ENCODE data around the gene KRTAP4-9.
"Not testable (repeated sequence)": the region's sequence is repeated elsewhere in the genome, so short reads cannot be mapped to it uniquely, and the experiment has no call there.

KRTAP4-9 gene

DNA sequence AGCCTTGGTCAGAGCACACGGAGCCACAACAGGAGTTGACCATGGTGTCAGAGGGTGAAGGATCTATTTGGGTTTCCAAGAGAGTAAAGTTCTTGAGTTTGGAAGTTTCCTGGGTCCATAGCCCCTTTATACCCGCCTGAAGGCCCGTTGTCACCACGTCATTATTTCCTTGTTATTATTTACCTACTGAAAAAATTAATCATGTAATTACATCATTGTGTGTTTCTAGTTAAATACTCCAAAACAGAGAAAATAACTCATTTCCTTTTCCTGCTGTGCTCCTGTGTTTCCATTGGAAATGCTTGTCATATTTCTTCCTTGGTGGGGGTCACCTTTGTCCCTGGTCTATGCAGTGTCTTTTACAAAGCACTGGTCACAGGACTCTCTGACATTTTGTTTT, 7.1 kb upstream of the KRTAP4-9 start, which contains the start of gene KRTAP4-8:
Gene KRTAP4-8 (minus strand): TSS at position 101 of the 400 bp plus-strand sequence. CDS start 58 bp downstream, at position 43.
- DNase-seq (ENCODE audit: low spot score): no peak

DNA sequence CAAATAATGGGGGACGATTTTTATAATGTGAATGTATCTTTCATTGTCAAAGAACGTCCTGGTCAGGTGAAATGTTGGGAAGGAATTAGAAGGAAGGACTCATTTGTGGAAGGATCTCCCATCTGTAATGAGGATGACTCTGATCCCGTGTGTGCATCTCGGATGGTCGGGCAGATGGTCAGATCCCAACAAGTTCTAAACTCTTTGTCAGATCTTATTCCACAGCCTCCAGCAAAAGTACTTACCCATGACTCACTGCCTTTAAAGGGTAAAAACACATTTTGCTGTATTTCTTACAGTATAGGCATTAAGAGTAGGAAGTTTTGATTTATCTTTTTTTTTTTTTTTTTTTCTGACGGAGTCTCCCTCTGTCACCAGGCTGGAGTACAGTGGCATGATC, 6.7 kb upstream of the KRTAP4-9 start:
- no peak for DNase-seq (ENCODE audit: low spot score)

DNA sequence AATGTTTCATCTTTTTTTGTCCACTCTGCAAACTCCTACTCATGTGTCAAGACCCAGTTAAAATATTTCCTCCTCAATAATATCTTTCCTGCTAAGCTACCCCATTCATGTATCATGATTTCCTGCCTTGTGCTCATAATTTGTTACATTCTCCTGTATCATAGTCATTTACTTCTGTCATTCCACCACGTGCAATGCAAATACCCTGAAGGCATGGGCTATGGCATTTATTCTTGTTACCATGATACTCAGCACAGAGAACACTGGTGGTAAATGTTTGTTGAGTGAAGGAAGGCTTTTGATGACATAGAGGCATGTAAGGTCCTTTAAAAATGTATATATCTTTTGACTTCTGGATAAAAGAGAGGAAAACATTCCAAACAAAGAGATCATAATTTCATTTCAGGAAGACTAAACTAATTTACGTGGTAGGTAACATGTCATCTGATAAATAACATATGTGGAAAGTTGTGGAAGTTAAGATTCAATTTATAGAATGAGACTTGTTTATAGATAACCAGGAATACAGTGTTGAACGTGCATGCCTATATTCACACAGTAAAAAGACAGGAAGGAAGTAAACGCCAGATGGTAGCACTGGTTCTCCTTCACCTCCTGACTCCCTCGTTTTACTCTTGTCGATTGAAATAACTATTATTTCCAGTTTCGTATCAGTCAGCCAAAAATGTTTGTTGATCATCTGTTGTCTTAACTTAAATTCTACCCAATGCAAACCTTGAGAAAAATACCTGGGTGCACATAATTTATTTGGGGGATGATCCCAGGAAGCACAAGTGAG, 5.3 kb upstream of the KRTAP4-9 start:
- DNase-seq (ENCODE audit: low spot score): not testable (repeated sequence)

DNA sequence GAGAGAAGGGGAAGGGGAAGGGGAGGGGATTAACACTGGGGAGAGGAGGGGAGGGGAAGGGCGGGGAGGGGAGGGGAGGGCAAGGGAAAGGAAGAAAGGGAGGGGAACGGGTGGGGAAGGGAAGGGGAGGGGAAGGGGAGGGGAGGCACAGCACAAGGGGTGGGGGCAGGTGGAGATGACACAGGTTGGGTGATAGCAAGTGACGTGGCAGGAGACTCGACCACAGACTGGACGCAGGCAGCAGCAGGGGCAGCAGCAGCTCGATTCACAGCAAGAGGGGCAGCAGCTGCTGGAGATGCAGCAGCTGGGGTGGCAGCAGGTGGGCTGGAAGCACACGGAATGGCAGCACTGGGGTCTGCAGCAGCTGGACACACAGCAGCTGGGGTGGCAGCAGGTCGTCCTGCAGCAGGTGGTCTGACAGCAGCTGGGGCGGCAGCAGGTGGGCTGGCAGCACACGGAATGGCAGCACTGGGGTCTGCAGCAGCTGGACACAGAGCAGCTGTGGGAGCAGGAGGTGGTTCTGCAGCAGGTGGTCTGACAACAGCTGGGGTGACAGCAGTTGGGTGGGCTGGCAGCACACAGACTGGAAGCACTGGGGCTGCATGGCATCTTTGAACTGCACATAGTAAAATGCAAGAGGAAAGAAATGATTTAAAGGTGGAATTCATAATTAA, 3.5 kb upstream of the KRTAP4-9 start, which contains the start of gene KRTAP4-16:
Gene KRTAP4-16 (minus strand): TSS at position 624 of the 674 bp plus-strand sequence. CDS start 0 bp downstream, at position 624.
- DNase-seq (ENCODE audit: low spot score): no peak

DNA sequence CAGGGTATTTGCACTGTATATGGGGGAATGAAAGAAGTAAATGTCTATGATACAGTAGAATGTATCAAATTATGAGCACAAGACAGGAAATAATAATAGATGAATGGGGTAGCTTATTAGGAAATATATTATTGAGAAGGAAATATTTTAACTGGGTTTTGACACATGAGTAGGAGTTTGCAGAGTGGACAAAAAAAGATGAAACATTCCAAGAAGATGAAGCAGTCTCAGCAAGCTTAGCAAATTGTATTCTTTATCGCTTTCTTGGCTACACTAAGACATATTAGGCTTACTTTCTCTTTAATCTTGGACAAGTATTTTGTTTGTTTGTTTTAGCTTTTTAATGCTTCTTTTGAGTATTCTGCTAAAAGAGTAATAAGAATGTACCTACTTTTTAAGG, 1.3 kb upstream of the KRTAP4-9 start:
- no peak for DNase-seq (ENCODE audit: low spot score)

DNA sequence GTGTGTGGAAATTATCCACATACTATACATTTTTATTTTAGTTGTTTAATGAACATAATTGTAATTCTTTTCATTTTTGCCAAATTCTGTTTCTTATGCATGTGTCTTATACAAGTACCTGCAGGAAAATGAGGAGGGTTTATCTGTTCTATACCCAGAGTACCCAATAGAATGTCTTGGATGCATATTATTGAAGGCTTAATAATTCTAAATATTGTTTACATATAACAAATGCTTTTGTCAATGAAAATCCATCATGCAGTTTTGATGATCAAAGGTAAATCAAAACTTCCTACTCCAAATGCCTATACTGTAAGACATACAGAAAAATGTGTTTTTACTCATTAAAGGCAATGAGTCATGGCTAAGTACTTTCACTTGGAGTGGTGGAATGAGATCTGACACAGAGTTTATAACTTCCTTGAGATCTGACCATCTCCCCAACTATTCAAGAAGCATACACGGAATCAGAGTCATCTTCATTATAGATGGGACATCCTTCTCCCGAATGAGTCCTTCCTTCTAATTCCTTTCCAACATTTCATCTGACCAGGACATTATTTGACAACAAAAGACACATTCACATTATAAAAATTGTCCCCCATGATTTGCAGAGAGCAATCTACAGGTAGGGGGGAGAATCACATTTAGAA, 677 bp upstream of the KRTAP4-9 start:
- not testable (repeated sequence) for DNase-seq (ENCODE audit: low spot score)

DNA sequence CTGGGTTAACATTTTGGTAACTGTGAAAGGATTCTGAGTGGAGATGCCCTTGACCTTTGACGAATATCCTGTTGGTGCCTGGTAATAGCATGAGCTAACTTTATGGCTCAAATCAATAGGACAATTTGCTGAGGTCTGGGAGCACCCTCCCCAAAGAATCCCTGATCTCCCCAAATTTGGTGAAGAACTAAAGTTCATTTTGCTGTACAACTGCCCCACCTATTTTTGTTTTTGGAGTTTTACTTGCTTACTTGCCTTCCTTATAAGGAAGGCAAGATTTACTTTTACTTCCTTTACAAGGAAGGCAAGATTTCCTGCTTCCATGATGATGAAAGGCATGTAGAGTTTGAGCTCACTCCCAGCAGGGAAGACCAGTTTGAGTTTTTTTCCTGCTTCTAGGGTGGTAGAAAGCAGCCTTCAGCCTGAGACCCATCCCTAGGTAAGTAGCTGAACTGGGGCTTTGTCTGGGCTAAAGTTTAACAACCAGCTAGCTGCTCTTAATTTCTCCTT, 2.8 kb downstream of the KRTAP4-9 start:
- no peak for DNase-seq (ENCODE audit: low spot score)

DNA sequence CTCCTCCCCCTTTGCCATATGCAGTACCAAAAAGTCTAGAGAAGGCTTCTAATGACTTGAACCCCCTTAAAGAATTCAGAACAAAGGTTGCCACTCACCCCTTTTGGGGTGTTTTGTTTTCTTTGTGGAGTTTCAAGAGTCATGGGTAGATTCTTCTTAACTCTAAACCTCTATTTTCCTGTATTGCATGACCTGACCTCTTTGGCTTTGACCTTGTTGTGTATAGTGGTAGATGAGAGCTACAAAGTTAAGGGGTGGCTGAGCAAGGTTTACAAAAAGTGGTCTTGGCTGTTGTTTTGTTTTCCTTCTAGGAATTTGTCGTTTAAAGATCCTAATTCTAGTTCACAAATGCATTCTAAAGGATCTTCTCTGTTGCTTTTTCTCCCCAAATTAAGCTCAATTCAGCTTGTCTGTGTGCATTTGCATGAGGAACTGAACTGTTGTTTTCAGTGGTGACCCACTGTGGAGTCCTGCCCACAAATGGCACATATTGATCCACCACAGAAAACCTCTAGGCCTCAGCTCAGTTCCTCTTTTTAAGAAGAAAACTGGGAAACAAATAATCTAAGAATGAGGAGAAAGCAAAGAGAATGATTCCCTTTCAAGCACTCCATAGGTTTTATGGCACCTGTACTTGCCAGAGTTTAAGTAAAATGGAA, 3.7 kb downstream of the KRTAP4-9 start:
- DNase-seq (ENCODE audit: low spot score): not testable (repeated sequence)

DNA sequence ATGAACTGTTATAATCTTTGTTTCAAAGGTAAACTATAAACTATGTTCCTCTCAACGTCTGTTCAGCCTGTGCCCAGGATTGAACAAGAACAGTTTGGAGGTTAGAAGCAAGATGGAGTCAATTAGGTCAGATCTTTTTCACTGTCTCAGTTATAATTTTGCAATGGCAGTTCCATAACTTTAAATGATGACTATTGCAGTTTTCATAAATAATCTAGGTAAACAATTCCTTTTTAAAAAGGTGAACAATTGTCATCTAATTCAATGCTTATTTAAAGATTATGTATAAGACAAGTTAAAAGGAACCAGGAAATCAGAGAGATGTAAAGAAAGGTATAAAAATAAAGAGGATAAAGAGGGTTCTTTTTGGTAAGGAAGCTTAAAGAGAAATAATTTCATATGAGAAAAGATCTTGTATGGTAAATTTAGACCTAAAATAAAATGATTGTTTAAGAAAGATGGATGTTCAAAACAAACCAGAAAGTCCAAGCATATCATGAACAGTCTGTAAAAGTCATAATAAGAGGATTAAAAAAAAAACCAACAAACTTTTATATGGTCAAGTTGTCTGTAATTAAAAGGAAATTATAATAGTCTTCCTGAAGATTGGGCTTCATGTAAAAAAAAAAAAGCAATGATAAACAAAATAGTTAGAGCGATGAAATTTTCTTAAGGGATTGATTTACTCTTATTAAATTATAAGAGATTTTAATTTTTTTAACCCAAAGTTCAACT, 6.1 kb downstream of the KRTAP4-9 start:
- DNase-seq (ENCODE audit: low spot score): no peak

DNA sequence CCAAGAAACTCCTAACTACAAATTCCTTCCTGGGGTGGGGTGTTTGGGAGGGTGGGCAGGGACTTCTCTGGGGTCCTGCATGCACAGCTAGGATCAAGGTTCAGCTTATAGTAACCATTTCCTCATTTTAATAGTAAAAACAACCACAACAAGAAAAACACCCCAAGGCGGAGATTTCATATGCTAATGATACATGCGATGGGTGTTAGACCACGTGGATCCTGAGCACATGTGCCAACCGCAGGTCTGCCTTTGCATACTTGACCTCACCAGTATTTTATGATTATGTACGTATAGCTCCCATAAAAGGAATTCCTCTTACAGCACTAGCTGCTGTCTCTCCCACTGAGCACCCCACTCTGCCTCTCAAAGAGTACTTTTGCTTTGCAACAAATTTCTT, 11.1 kb downstream of the KRTAP4-9 start:
- DNase-seq (ENCODE audit: low spot score): no peak

DNA sequence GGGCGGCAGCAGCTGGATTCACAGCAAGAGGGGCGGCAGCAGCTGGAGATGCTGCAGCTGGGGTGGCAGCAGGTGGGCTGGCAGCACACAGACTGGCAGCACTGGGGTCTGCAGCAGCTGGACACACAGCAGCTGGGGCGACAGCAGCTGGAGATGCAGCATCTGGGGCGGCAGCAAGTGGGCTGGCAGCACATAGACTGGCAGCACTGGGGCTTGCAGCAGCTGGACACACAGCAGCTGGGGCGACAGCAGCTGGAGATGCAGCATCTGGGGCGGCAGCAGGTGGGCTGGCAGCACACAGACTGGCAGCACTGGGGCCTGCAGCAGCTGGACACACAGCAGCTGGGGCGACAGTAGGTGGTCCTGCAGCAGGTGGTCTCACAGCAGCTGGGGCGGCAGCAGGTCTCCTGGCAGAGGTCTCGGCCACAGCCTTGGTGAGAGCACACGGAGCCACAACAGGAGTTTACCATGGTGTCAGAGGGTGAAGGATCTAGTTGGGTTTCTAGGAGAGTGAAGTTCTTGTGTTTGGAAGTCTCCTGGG, 12.7 kb downstream of the KRTAP4-9 start, which contains the start of gene KRTAP4-11:
Gene KRTAP4-11 (minus strand): TSS at position 528 of the 541 bp plus-strand sequence. CDS start 58 bp downstream, at position 470.
- DNase-seq (ENCODE audit: low spot score): not testable (repeated sequence)

DNA sequence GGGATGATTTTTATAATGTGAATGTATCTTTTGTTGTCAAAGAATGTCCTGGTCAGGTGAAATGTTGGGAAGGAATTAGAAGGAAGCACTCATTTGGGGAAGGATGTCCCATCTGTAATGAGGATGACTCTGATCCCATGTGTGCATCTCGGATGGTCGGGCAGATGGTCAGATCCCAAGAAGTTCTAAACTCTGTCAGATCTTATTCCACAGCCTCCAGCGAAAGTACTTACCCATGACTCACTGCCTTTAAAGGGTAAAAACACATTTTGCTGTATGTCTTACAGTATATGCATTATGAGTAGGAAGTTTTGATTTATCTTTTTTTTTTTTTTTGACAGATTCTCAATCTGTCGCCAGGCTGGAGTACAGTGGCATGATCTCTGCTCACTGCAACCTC, 13.5 kb downstream of the KRTAP4-9 start:
- DNase-seq (ENCODE audit: low spot score): no peak

DNA sequence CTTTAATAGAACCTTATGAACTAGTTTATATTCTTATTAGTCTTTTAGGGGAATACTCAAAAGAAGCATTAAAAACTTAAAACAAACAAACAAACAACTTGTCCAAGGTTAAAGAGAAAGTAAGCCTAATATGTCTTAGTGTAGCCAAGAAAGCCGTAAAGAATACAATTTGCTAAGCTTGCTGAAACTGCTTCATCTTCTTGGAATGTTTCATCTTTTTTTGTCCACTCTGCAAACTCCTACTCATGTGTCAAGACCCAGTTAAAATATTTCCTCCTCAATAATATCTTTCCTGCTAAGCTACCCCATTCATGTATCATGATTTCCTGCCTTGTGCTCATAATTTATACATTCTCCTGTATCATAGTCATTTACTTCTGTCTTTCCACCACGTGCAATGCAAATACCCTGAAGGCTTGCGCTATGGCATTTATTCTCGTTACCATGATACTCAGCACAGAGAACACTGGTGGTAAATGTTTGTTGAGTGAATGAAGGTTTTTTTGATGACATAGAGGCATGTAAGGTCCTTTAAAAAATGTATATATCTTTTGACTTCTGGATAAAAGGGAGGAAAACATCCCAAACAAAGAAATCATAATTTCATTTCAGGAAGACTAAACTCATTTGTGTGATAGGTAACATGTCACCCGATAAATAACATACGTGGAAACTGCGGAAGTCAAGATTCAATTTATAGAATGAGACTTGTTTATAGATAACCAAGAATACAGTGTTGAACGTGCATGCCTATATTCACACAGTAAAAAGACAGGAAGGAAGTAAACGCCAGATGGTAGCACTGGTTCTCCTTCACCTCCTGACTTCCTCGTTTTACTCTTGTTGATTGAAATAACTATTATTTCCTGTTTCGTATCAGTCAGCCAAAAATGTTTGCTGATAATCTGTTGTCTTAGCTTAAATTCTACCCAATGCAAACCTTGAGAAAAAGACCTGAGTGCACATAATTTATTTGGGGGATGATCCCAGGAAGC, 14.8 kb downstream of the KRTAP4-9 start:
- peak; percentile 26 for DNase-seq (ENCODE audit: low spot score)

DNA sequence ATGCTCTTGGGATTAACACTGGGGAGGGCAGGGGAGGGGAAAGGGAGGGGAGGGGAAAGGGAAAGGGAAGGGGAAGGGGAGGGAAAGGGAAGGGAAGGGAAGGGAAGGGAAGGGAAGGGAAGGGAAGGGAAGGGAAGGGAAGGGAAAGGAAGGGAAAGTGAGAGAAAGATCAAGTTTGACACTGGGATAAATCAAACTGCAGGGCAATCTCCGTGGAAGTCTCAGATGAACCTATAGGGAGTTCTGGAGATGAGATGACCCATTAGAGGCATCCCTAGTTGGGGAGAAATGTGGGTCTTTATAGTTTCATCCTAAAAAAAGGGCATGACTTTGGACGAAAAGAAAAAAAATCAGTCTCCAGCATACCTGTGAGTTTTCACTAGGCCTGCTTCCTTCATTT, 16.6 kb downstream of the KRTAP4-9 start:
- no peak for DNase-seq (ENCODE audit: low spot score)

DNA sequence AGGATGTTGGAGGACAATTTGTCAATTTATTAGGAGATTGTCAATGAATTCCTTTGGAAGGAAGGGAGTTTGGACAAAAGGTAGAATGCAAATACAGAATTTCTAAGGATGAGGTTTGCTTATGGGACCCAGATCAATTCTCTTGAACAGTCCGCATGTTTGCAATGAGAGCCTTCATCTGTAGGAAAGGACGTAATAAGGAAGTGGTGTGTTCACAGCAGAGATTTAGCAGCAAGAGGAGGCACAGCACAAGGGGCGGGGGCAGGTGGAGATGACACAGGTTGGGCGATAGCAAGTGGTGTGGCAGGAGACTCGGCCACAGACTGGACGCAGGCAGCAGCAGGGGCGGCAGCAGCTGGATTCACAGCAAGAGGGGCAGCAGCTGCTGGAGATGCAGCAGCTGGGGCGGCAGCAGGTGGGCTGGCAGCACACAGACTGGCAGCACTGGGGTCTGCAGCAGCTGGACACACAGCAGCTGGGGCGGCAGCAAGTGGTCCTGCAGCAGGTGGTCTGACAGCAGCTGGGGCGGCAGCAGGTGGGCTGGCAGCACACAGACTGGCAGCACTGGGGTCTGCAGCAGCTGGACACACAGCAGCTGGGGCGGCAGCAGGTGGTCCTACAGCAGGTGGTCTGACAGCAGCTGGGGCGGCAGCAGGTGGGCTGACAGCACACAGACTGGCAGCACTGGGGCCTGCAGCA, 18.3 kb downstream of the KRTAP4-9 start:
- DNase-seq (ENCODE audit: low spot score): not testable (repeated sequence)

DNA sequence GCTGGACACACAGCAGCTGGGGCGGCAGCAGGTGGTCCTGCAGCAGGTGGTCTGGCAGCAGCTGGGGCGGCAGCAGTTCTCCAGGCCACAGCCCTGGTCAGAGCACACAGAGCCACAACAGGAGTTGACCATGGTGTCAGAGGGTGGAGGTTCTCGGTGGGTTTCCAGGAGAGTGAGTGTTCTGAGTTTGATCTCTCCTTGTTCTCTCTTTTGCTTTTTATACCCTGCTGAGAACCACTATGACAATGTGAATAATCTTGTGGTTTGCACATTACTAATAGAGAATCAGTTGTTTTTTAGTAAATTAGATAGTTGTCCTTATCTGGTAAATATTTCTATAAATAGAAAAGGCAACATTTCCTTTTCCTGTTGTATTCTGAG, 18.8 kb downstream of the KRTAP4-9 start, which contains the start of gene KRTAP4-12:
Gene KRTAP4-12 (minus strand): TSS at position 192 of the 381 bp plus-strand sequence. CDS start 60 bp downstream, at position 132.
- DNase-seq (ENCODE audit: low spot score): not testable (repeated sequence)

DNA sequence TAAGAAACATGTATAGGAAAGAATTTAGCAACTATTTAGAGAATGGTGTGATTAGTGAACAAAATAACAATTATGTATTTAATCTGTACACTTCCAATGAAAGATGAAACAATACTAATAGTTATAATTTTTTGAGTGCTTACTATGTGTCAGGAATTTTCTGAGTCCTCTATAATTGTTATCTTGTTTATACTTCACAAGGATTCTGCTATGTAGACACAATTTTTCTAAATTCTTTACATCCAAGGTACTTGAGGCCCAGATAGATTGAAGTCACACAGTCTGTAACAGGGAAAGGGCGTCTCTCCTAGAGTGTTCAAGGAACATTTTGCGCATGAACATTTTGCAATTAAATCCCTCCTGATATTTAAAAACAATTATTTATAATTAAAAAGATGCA, 19.9 kb downstream of the KRTAP4-9 start:
- DNase-seq (ENCODE audit: low spot score): no peak

DNA sequence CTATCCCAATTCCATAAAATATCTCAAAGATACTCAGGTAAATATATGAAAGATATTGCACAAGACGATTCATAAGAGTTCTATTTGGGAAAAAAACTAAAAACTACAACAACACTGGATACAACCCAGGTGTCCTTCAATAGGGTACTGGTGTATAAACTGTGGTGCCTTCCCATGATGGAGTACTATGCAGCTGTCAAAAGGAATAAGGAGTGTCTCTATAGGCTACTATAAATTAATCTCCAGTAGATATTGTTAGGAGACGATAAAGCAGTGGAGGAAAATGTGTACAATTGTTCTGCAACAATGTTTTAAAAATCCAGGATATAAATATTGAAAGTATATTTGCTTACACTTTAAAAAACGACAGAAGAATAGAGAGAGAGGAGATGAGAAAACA, 21.2 kb downstream of the KRTAP4-9 start:
- DNase-seq (ENCODE audit: low spot score): no peak

DNA sequence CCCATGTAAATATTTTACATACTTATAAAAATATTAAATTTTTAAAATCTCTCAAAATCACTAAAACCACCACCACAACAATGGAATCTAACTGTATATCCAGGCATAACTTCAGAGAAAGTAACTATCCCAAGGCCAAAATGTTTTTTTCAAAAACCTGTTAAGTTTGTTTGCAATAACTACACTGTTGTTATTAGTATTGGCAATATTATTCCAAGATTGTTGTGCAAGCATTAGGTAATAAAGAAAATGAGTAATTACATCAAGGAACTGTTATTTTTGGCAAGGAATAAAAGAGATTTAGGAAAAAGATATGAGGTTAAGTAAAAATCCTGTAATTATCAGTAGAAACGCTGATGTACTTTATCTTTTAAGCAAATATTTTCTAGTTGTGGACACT, 22.2 kb downstream of the KRTAP4-9 start:
- no peak for DNase-seq (ENCODE audit: low spot score)
